Caco-2 (cell line): Measurements from ENCODE around the gene DDRGK1. TPM values are rescaled to one million over a fixed set of nuclear protein-coding genes. Genes with fewer than 3 reads are reported as not detected.
A peak's percentile ranks its signal among the peaks of the same experiment; 100 is the strongest.

Experiments used
- BruUV-seq: library from RNA; stranded (reverse); fragments of 400-500 nt; replicated peaks from 2 replicates; lab custom pipeline; 2021; lab: Mats Ljungman, UMichigan
- CTCF ChIA-PET: fragments of 300-600 bp; sonication (Branson Sonifier 250); formaldehyde crosslinking; loops from one replicate; lab custom pipeline; 2022; ENCODE audit warnings: antibody characterized with exemption; lab: Charles Lee
- POLR2A ChIA-PET: fragments of 300-600 bp; sonication (Branson Sonifier 250); formaldehyde crosslinking; loops from one replicate; lab custom pipeline; 2022; ENCODE audit warnings: antibody characterized with exemption; lab: Charles Lee
- DNase-seq, 2 experiments: peaks; one replicate each; pipeline versions ENCODE4 v3.0.0 to v3.0.0-alpha.2; 2020 to 2022
- H3K27me3 ChIP-seq: replicated peaks from 2 replicates; pipeline ENCODE4 v1.6.0; 2011; ENCODE audit warnings: low read length; ENCODE audit not compliant: control insufficient read depth, insufficient read depth
- H3K36me3 ChIP-seq: 2 replicates; pipeline ENCODE4 v1.5.1; 2011; ENCODE audit warnings: low read length; ENCODE audit not compliant: control insufficient read depth, insufficient read depth
- H3K4me1 ChIP-seq: fragments of 250-450 bp; sonication (Bioruptor Pico); 2 replicates; pipeline ENCODE4 v1.5.1; 2020; ENCODE audit warnings: mild to moderate bottlenecking
- H3K4me3 ChIP-seq: 2 replicates; pipeline ENCODE4 v1.5.1; 2011; ENCODE audit warnings: low read depth, mild to moderate bottlenecking, control low read depth, low read length
- H3K9me3 ChIP-seq: fragments of 250-450 bp; sonication (Bioruptor Pico); 2 replicates; pipeline ENCODE4 v1.5.1; 2020; ENCODE audit warnings: mild to moderate bottlenecking, moderate library complexity
- H3K27ac Mint-ChIP-seq: one replicate; pipeline ENCODE4 v1.8.0; 2022; ENCODE audit warnings: mixed read lengths; ENCODE audit not compliant: unreplicated experiment
- H3K27me3 Mint-ChIP-seq: one replicate; pipeline ENCODE4 v1.8.0; 2022; ENCODE audit warnings: mixed read lengths; ENCODE audit not compliant: insufficient read depth, unreplicated experiment
- H3K36me3 Mint-ChIP-seq: one replicate; pipeline ENCODE4 v1.8.0; 2022; ENCODE audit warnings: mild to moderate bottlenecking, mixed read lengths; ENCODE audit not compliant: insufficient read depth, unreplicated experiment
- H3K4me1 Mint-ChIP-seq: one replicate; pipeline ENCODE4 v1.8.0; 2022; ENCODE audit warnings: low read depth, mixed read lengths; ENCODE audit not compliant: unreplicated experiment
- H3K4me3 Mint-ChIP-seq: one replicate; pipeline ENCODE4 v1.8.0; 2022; ENCODE audit warnings: mild to moderate bottlenecking, moderate library complexity, mixed read lengths; ENCODE audit not compliant: unreplicated experiment
- H3K9me3 Mint-ChIP-seq: one replicate; pipeline ENCODE4 v1.8.0; 2022; ENCODE audit warnings: mixed read lengths; ENCODE audit not compliant: unreplicated experiment
- intact Hi-C: fragments of 100-400 bp; cut with micrococcal nuclease; formaldehyde crosslinking; loops from one replicate; pipeline ENCODE4 v1.10.0; 2022; ENCODE audit not compliant: unreplicated experiment
- total RNA-seq: library from RNA; stranded (reverse); gene quantifications from 2 replicates; pipeline ENCODE4 v1.2.3, GENCODE V29; 2022
- TF ChIP-seq, protein P1 (sequence below), 2 experiments: fragments of 200-600 bp in 1 of 2; IDR thresholded peaks; 1 replicate in 1 of 2; 2 replicates in 1 of 2; pipeline versions ENCODE4 v1.5.1 to v1.8.0; 2011 to 2022; ENCODE audit warnings: antibody characterized with exemption in 1 of 2, control low read depth in 1 of 2, inconsistent platforms in 1 of 2, low read depth in 1 of 2, low read length in 1 of 2, mild to moderate bottlenecking in 1 of 2, moderate library complexity in 1 of 2; ENCODE audit not compliant: insufficient read depth in 1 of 2, severe bottlenecking in 1 of 2, unreplicated experiment in 1 of 2

DDRGK1 gene
- total RNA-seq, 1 experiment from 2014 or later, result 84.8 TPM

DNA sequence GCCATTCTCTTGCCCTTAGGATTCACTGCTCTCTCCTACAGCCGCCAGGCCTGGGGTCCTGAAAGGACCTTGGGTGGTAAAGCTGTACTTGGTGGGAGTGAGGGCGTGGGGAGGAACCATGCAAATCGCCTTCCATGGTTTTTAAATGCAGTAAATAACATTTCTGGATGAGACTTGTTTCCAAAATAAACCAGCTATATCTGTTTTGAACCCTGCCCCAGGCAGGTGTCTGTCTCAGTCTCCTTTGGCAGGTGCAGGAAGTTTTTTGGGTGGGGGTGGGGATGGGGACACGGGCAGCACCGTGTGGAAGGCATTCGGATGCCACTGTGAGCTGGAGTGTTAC, 19.1 kb upstream of the DDRGK1 start:
- Mint-ChIP-seq H3K4me3 (no peak overlapping the region), H3K27me3 (no peaks in the 10 kb centered on the region), H3K36me3 (peaks cover 36% of the 10 kb centered on the region), H3K27ac (no peak overlapping the region), H3K9me3 (no peaks in the 10 kb centered on the region), H3K4me1 (peaks cover 16% of the 10 kb centered on the region)
- Histone ChIP-seq H3K36me3 (peaks cover 1% of the 10 kb centered on the region), H3K4me1 (peaks cover 31% of the 10 kb centered on the region), H3K9me3 (no peaks in the 10 kb centered on the region), H3K4me3 (no peak overlapping the region), H3K27me3 (no peaks in the 10 kb centered on the region)
- TF ChIP-seq, protein P1, sequence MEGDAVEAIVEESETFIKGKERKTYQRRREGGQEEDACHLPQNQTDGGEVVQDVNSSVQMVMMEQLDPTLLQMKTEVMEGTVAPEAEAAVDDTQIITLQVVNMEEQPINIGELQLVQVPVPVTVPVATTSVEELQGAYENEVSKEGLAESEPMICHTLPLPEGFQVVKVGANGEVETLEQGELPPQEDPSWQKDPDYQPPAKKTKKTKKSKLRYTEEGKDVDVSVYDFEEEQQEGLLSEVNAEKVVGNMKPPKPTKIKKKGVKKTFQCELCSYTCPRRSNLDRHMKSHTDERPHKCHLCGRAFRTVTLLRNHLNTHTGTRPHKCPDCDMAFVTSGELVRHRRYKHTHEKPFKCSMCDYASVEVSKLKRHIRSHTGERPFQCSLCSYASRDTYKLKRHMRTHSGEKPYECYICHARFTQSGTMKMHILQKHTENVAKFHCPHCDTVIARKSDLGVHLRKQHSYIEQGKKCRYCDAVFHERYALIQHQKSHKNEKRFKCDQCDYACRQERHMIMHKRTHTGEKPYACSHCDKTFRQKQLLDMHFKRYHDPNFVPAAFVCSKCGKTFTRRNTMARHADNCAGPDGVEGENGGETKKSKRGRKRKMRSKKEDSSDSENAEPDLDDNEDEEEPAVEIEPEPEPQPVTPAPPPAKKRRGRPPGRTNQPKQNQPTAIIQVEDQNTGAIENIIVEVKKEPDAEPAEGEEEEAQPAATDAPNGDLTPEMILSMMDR (IDR thresholded peaks at IDR 0.05; ENCODE audit: insufficient read depth in 1 of 2, low read depth in 1 of 2, low read length in 1 of 2, severe bottlenecking in 1 of 2, unreplicated experiment in 1 of 2), result no peak
- DNase-seq, result no peak
- intact Hi-C loops, result loop anchor here (2.0 kb wide), 1 partner anchor 93 kb away; no protein-coding TSS in a partner anchor
- BruUV-seq, result no TSS peak
- ChIA-PET CTCF (interaction anchor here (0.5 to 1.4 kb wide), 2 partner anchors 63 to 93 kb away, joined by 3 to 6 read pairs; no protein-coding TSS in a partner anchor), POLR2A (interaction anchor here (0.9 to 1.4 kb wide), 2 partner anchors 14 to 16 kb away, joined by 3 to 7 read pairs; partner anchors contain the start of gene ITPA)

DNA sequence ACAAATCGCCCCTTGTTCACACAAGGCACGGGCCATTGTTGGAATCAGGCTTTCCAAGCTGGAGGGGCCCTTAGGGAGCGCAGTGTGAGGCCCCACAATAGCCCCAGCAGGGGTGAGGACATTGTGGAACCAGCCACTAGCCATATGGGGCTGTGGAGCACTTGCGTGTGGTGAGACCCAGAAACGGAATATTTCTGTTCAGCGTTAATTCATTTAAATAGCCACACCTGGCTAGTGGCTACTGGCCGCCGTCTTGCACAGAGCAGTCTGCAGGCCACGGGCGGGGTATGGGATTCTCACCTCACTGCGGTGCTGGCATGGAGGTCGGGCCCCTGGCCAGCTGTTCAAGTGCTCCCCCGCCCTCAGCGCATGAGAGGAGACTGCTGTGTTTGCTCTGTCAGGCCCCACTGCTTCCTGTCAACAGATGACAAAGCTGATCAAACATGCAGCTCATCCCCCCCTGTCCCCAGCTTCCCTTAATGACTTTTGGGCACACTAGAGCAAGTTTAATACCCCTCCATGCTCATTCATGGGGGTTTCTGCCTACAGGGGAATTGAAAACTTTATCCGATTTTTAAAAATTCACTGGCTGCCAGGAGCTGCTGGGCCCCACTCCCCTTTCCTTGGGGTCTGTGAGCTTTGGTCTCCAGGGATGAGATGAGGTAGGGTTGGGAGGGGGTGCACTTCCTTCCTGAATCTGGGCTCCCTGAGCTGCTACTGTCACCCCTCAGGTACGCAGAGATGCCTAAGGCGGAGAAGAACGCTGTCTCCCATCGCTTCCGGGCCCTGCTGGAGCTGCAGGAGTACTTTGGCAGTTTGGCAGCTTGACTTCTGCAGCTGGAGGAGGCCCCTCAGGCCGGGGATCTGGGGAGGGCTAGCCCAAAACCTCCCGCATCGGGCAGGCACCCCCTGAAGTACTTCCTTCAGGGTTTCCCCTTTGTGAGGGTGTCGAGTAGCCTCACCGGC, 18.4 kb upstream of the DDRGK1 start:
- Mint-ChIP-seq H3K27me3 (no peaks in the 10 kb centered on the region), H3K27ac (no peak overlapping the region), H3K4me1 (peaks cover 16% of the 10 kb centered on the region), H3K36me3 (peaks cover 40% of the 10 kb centered on the region), H3K4me3 (no peak overlapping the region), H3K9me3 (no peaks in the 10 kb centered on the region)
- peaks cover 31% of the 10 kb centered on the region for H3K4me1 ChIP-seq
- POLR2A ChIA-PET, result interaction anchor here (0.9 to 1.4 kb wide), 4 partner anchors 14 to 63 kb away, joined by 3 to 7 read pairs (median 4); partner anchors contain the start of genes FASTKD5, ITPA and UBOX5
- no peak overlapping the region for H3K4me3 ChIP-seq
- TF ChIP-seq, protein P1 (IDR thresholded peaks at IDR 0.05; ENCODE audit: insufficient read depth in 1 of 2, low read depth in 1 of 2, low read length in 1 of 2, severe bottlenecking in 1 of 2, unreplicated experiment in 1 of 2), result no peak
- intact Hi-C loops, result loop anchor here (2.0 kb wide), 1 partner anchor 94 kb away; no protein-coding TSS in a partner anchor
- CTCF ChIA-PET, result interaction anchor here (0.7 to 1.4 kb wide), 4 partner anchors 17 to 94 kb away, joined by 4 to 6 read pairs (median 5); no protein-coding TSS in a partner anchor
- peaks cover 2% of the 10 kb centered on the region for H3K36me3 ChIP-seq
- H3K9me3 ChIP-seq, result no peaks in the 10 kb centered on the region
- DNase-seq, result peak; percentile 79 to 80
- no peaks in the 10 kb centered on the region for H3K27me3 ChIP-seq
- BruUV-seq, result TSS peak; percentile 32
